Tibial nerve (tissue), 4 donors: ENCODE data around the gene GRIN1. TPM values are rescaled to one million over a fixed set of nuclear protein-coding genes. Genes with fewer than 3 reads are reported as not detected.

Source experiments
- DNase-seq, 2 donors: peaks; one replicate each; pipeline ENCODE4 v3.0.0-alpha.2; 2019; ENCODE audit warnings: low spot score in 2 of 2
- H3K27ac ChIP-seq, 4 donors: fragments of 200-600 bp; sonication (generic) in 3 of 4; one replicate each; pipeline ENCODE4 v1.5.1; 2017 to 2019; ENCODE audit warnings: mild to moderate bottlenecking in 1 of 4
- H3K27me3 ChIP-seq, 2 donors: fragments of 200-600 bp; sonication (generic) in 1 of 2; one replicate each; pipeline versions ENCODE4 v1.5.1 to v1.6.0; 2017 to 2019
- H3K36me3 ChIP-seq, 3 donors: fragments of 200-600 bp; sonication (generic); one replicate each; pipeline ENCODE4 v1.5.1; 2018 to 2019
- H3K4me1 ChIP-seq, 4 donors: fragments of 200-600 bp; sonication (generic) in 3 of 4; one replicate each; pipeline ENCODE4 v1.5.1; 2017 to 2019
- H3K4me3 ChIP-seq, 4 donors: fragments of 200-600 bp; sonication (generic) in 3 of 4; one replicate each; pipeline ENCODE4 v1.5.1; 2017 to 2019; ENCODE audit warnings: mild to moderate bottlenecking in 1 of 4, moderate library complexity in 1 of 4
- H3K9me3 ChIP-seq, 4 donors: fragments of 200-600 bp; sonication (generic) in 3 of 4; one replicate each; pipeline ENCODE4 v1.5.1; 2017 to 2019
- CTCF ChIP-seq, 5 experiments: fragments of 200-600 bp in 3 of 5; fragments of 450-650 bp in 2 of 5; sonication (generic) in 3 of 5; IDR thresholded peaks; one replicate each; pipeline ENCODE4 v1.5.1; 2016 to 2019; ENCODE audit warnings: antibody characterized with exemption in 5 of 5, mild to moderate bottlenecking in 3 of 5, moderate library complexity in 2 of 5
- EP300 ChIP-seq, 2 donors: sonication (generic); formaldehyde crosslinking; IDR thresholded peaks; one replicate each; pipeline ENCODE4 v1.6.1; 2017; ENCODE audit warnings: antibody characterized with exemption in 2 of 2, mild to moderate bottlenecking in 1 of 2
- POLR2A ChIP-seq, 2 donors: fragments of 450-650 bp; IDR thresholded peaks; one replicate each; pipeline ENCODE4 v1.6.1; 2017; ENCODE audit warnings: antibody characterized with exemption in 2 of 2, mild to moderate bottlenecking in 2 of 2, moderate library complexity in 2 of 2
- WGBS, 2 donors: methylation state at CpG; one replicate each; pipeline ENCODE4 v1.1.5; 2018; 5-methylcytosine and 5-hydroxymethylcytosine counted together
- total RNA-seq, 4 donors: library from RNA; depleted of rRNA; stranded (reverse); fragments of >200 nt; gene quantifications; one replicate each; pipeline ENCODE4 v1.1.0, GENCODE V29; 2016

Gene GRIN1
- total RNA-seq, 4 donors from 2014 or later: 0.21 TPM; not detected in 3

DNA sequence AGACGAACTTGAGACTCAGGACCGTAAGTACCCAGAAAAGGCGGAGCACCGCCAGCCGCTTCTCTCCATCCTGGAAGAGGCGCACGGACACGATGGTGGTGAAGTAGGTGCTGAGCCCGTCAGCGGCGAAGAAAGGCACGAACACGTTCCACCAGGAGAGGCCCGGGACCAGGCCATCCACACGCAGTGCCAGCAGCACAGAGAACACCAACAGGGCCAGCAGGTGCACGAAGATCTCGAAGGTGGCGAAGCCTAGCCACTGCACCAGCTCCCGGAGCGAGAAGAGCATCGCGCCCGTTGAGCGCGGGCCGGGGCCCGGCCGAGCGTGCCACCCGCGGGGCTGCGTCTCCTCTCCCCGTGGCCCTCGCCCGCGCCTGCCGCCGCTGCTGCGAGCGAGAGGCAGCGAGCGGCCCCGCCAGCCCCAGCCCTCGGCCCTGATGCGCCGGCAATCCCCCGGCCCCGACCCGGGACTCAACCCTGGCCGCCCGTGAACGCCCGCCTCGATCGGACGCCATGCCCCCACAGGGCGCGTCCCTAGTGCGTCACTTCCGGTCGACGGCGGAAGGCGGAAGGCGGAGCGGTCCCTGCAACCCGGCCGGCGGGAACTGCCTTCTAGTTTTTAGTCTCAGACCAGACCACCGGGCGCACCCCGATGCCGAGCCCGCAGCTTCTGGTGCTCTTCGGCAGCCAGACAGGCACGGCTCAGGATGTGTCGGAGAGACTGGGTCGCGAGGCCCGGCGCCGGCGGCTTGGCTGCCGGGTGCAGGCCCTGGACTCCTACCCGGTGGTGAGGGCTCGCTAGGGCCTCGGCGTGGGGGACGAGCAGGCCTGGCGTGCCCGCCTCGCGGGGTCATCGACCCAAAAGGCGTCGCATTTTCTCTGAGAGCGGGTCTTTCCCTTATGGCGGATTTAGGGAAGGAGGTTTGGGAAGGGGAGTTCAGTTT, 66.4 kb downstream of the GRIN1 start, which contains the start of the genes NDOR1 and TMEM203:
NDOR1 (plus strand) TSS at position 575 of the 944 bp plus-strand sequence; CDS start at position 653, 78 bp downstream.
TMEM203 (minus strand) TSS at position 523 of the 944 bp plus-strand sequence; CDS start at position 289, 234 bp downstream.
- peaks cover 6 to 60% (median 45%) of the 10 kb centered on the region in 4 donors for H3K4me1 ChIP-seq
- DNase-seq: peak; percentile 80 to 89

GRCh38 chr9:137206602-137207001, 67.6 kb downstream of the GRIN1 start:
- DNase-seq: no peak
- peak overlapping the region in 3 of 4 donors; percentile 96 to 99 (median 96) for H3K4me3 ChIP-seq
- TF ChIP-seq CTCF (IDR thresholded peaks at IDR 0.05) (no peak), POLR2A (IDR thresholded peaks at IDR 0.05) (no peak), EP300 (IDR thresholded peaks at IDR 0.05) (no peak)
- no peaks in the 10 kb centered on the region for H3K27me3 ChIP-seq
- no peaks in the 10 kb centered on the region for H3K9me3 ChIP-seq
- peaks cover 6 to 53% (median 39%) of the 10 kb centered on the region in 4 donors for H3K4me1 ChIP-seq
- H3K27ac ChIP-seq: peak overlapping the region in 1 of 4 donors; percentile 89
- WGBS, 2 donors: 85 to 86% methylated on average over 7 of the region's 7 CpGs
- peaks cover 0 to 31% (median 0%) of the 10 kb centered on the region in 3 donors for H3K36me3 ChIP-seq

More for the DNA sequence above, 66.4 kb downstream of the GRIN1 start, which contains the start of the genes NDOR1 and TMEM203:
- H3K36me3 ChIP-seq: peaks cover 0 to 25% (median 0%) of the 10 kb centered on the region in 3 donors
- peak within 1 kb of the TSS; percentile 64 to 89 (median 84) for H3K27ac ChIP-seq
- H3K9me3 ChIP-seq: no peaks in the 10 kb centered on the region
- 0 to 1% methylated on average over 32 to 38 of the region's 98 CpGs for WGBS, 2 donors
- H3K4me3 ChIP-seq: peak within 1 kb of the TSS; percentile 96 to 99 (median 96)
- no peaks in the 10 kb centered on the region for H3K27me3 ChIP-seq
- TF ChIP-seq POLR2A (IDR thresholded peaks at IDR 0.05) (peak; percentile 60 to 71), EP300 (IDR thresholded peaks at IDR 0.05) (peak in 1 of 2 donors; percentile 96), CTCF (IDR thresholded peaks at IDR 0.05) (no peak)

- DNase-seq: no peak
- no peaks in the 10 kb centered on the region for H3K27me3 ChIP-seq
- WGBS, 2 donors: 74 to 78% methylated on average over 13 of the region's 13 CpGs
- H3K4me1 ChIP-seq: peaks cover 0 to 11% (median 6%) of the 10 kb centered on the region in 4 donors
- TF ChIP-seq POLR2A (IDR thresholded peaks at IDR 0.05) (no peak), EP300 (IDR thresholded peaks at IDR 0.05) (no peak), CTCF (IDR thresholded peaks at IDR 0.05) (no peak)
- H3K9me3 ChIP-seq: no peaks in the 10 kb centered on the region
- peaks cover 0 to 63% (median 0%) of the 10 kb centered on the region in 3 donors for H3K36me3 ChIP-seq
- no peak overlapping the region for H3K27ac ChIP-seq
- H3K4me3 ChIP-seq: no peak overlapping the region
Measured at GRCh38 chr9:137211532-137211931, 72.6 kb downstream of the GRIN1 start.

DNA sequence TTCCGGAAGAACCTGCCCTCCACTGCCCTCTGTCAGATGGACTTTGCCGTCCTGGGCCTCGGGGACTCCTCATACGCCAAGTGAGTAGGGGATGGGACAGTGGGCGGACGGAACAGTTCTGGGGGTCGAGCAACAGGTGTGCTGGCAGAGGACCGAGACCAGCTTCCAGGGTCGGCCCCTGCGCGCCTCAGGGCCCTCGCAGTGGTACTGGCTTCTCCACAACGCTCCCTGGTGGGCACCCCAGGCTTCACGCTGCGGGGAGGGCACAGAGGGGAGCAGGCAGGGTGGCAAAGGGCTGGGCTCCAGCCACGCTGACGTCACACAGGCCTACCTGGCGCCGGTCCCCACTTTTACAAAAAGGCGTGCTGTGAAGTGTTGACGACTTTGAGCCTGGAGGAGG, 73.6 kb downstream of the GRIN1 start:
- Histone ChIP-seq H3K27ac (no peak overlapping the region), H3K4me1 (peaks cover 0 to 9% (median 4%) of the 10 kb centered on the region in 4 donors), H3K9me3 (no peaks in the 10 kb centered on the region), H3K27me3 (no peaks in the 10 kb centered on the region), H3K36me3 (peaks cover 0 to 65% (median 0%) of the 10 kb centered on the region in 3 donors), H3K4me3 (no peak overlapping the region)
- TF ChIP-seq POLR2A (IDR thresholded peaks at IDR 0.05) (no peak), CTCF (IDR thresholded peaks at IDR 0.05) (no peak), EP300 (IDR thresholded peaks at IDR 0.05) (no peak)
- 71 to 87% methylated on average over 17 to 21 of the region's 21 CpGs for WGBS, 2 donors
- DNase-seq: no peak
